Left colon (tissue), 2 donors: ENCODE measurements around the gene MTHFD1L. TPM values are rescaled to one million over a fixed set of nuclear protein-coding genes. Genes with fewer than 3 reads are reported as not detected.
"Not testable (repeated sequence)": the region's sequence is repeated elsewhere in the genome, so short reads cannot be mapped to it uniquely, and the experiment has no call there.

Experiments used
- ATAC-seq: fragments of 200-7000 bp; cut with Tn5 transposase; one replicate; pipeline ENCODE4 v1.9.1; 2020; ENCODE audit warnings: mild to moderate bottlenecking, moderate library complexity
- DNase-seq, 2 donors: peaks; one replicate each; pipeline ENCODE4 v3.0.0-alpha.2; 2020
- intact Hi-C, 2 donors: fragments of 100-400 bp; cut with DNase I in 1 of 2; cut with micrococcal nuclease in 1 of 2; formaldehyde crosslinking; loops; one replicate each; pipeline versions ENCODE4 v1.11.2 to v1.14.0; 2022; cut with DNase I, micrococcal nuclease
- total RNA-seq, 2 donors: library from RNA; stranded (reverse); fragmentation: NEBNext Ultra II Directional; extraction: Animal tissue kit (Norgen Biotek cat#: 25700); gene quantifications; one replicate each; pipeline ENCODE4 v1.2.1, GENCODE V29; 2021
- donor health status: DM: no; HTN: no; CAD: no.
- donor health status: DM: yes; HTN: yes; CAD: no.

MTHFD1L gene
- total RNA-seq, 2 donors from 2014 or later = 5.1 to 10.9 TPM

DNA sequence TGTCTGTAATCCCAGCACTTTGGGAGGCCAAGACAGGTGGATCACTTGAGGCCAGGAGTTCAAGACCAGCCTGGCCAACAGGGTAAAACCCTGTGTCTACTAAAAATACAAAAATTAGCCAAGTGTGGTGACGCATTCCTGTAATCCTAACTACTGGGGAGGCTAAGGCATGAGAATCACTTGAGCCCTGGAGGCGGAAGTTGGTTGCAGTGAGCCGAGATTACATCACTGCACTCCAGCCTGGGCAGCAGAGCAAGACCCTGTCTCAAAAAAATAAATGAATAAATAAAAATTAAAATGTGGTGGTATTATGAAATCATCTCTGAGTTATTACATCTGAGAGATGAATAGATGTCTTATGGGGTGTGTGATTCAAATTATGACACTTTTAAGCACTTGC lies 247.4 kb downstream of the MTHFD1L start:
- intact Hi-C loops, DNase-seq, ATAC-seq: not testable (repeated sequence)

DNA sequence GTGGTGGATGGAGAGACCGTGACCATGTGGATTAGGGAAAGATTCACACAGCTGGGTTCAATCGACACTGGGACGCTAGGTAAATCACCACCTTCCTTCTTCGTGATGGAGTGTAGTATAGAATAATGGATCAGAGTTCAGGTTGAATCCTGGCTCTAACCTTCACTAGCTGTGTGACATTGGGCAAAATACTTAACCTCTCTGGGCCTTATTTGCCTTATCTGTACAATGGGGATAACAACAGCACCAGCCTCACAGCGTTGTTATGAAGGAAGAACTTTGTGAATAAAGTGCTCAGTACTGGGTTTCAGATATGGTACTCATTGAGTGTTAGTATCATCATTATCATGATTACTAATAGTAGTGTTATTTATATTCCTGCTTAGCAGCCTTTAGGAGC lies 248.1 kb downstream of the MTHFD1L start:
- ATAC-seq (no peak), DNase-seq (no peak)
- intact Hi-C loops = no loop called here

DNA sequence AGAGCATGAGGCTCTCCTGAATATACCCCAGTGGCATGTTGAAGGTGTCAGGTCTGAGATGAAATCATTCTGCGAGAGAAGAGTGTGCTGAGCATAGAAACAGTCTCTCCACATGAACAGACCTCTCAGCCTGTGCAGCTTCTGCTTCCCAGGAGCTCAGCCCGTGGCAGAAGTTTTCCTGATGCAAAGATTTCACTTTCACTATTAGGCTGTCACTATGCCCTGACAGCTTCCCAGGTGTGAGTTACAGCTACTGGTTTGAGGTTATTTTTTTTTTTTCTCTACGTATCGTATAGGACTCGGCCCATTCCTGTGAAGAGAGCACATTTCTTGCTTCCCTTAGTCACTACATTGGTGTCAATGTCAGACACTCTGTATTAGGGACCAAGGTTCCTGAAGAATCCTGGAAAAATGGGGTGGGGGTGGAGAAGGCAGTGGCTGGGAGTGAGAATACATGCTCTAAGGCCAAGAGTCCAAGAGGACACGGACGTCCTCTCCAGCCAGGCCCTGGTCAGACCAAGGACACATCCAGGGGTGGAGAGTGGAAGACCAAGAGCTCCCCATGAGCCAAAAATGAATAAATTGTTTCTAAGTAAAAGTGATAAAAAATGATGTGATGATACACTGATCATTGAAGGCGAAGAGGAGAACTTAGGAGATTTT lies 253.1 kb downstream of the MTHFD1L start:
- DNase-seq (no peak), ATAC-seq (peak; percentile 76)
- intact Hi-C loops = no loop called here

DNA sequence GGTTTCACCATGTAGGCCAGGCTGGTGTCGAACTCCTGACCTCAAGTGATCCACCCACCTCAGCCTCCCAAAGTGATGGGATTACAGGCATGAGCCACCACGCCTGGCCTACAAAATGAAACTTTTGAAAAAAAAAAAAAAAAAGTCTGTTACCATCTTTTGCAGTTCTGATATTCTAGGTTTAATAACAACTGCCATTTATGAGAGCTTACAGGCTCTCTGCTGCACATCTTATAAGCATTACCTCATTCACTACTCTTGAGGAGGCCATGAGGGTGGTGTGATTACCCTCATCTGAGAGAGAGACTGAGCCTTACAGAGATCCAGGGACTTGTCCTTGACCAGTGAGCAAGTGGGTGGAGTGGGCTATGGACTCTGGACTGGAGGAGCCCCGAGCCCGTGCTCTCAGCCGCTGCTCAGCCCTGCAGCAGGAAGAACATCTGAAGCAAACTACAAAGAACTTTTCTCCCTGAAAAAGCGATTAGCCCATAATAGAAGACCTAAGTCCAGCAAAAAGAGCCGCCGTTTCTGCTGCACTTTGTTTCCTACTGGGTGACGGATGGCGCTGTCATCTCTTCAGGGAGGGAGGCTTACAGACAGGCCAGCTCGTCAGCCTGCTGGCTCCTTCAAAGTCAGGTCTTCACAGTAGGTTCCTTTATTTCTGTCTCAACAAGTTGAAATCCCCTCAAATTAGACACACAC lies 254.5 kb downstream of the MTHFD1L start:
- ATAC-seq = peak; percentile 87
- intact Hi-C loops = no loop called here
- no peak for DNase-seq

DNA sequence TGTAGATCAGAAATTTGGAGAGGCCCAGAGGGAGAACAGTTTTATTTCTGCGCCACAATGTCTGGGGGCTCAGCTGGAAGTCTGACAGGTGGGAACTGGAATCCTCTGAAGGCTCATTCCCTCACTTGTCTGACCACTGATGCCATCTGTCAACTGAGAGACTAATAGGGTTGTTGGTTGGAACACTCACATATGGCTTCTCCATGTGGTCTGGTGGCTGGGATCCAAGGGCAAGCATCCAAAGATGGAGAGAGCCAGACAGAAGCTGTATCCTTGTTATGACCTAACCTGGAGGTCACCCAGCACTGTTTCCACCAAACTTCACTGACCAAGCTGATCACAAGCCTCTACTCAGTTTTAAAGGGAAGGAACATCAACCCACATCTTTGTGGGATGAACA lies 256.4 kb downstream of the MTHFD1L start:
- ATAC-seq (no peak), DNase-seq (peak in 1 of 2 donors; percentile 18)
- intact Hi-C loops = no loop called here

DNA sequence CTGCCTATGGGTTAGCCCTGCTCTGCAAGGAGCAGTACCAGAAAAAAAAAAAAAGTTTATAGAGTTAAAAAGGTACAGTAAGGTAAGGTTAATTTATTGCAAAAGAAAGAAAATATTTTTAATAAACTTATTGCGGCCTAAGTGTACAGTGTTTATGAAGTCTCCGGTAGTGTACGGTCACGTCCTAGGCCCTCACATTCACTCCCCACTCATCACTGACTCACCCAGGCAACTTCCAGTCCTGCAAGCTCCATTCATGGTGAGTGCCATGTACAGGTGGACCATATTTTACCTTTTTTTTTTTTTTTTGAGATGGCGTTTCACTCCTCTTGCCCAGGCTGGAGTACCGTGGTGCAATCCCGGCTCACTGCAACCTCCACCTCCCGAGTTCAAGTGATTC lies 258.1 kb downstream of the MTHFD1L start:
- DNase-seq, ATAC-seq, intact Hi-C loops: not testable (repeated sequence)

DNA sequence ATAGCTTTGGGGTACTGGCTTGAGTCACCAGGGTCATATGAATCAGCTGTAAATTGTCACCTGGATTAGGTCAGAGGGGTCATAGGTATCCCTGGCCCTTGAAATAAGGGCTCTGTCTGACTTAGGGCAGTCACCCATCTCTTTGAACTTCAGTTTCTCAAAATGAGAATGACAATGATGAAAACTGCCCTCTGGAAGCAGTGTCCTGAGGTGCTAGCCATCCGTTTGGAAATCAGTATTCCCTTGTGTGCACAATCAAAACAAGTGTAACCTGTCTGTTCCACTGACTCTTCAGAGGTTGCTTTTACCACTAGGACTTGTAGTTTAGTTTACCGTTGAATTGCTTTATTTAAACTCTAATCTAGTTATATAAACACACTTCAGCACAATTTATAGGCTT lies 259.7 kb downstream of the MTHFD1L start:
- DNase-seq, ATAC-seq, intact Hi-C loops: not testable (repeated sequence)

DNA sequence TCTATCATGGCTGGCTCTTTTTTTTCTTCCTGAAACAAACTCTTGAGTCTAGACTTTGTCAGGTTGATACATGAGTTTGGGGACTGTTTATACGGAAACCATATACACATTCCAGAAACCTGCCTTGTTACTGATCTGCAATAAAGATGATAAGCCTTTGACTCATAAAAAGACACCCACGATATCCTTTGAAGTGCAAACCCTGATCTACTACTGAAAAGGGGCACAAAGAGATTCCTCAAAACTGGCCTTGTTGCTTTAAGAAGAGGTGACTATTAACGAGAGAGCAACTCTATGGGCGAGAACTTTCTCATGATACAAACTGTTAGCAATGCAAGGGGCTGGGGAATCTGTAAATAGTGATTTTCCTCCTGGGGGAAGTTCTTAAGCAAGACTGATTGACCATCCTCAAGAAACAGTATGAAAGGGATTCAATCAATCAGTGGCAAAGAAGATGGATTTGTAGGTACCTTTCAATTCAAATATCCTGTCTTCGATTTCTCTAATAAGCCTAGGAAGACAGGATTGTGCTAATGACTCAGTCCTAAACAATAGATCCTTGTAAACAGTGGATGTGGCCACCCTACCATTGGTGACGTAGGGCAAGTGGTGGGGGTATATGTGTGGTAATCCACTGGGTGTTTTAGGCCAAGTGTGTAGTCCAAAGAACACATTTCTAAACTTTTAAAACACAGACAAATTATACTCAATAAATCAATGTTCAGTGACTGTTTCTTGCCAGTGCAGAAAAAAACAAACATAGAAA lies 260.3 kb downstream of the MTHFD1L start:
- intact Hi-C loops, DNase-seq: not testable (repeated sequence)
- peak; percentile 72 for ATAC-seq

DNA sequence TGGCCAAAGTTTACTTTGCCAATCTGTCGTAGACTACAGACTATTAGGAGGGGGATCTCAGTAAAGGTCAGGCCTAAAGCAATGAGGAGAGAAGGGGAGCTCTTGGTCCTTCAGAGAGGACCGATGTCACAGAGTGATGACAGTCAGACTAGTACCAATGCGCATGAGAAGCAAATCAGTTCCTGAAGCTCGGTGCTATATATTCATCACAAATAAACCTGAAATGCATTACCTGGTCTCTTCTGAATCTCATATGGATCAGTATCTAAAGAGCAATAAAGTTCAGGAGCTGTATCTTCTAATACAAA lies 260.9 kb downstream of the MTHFD1L start:
- ATAC-seq = not testable (repeated sequence)

DNA sequence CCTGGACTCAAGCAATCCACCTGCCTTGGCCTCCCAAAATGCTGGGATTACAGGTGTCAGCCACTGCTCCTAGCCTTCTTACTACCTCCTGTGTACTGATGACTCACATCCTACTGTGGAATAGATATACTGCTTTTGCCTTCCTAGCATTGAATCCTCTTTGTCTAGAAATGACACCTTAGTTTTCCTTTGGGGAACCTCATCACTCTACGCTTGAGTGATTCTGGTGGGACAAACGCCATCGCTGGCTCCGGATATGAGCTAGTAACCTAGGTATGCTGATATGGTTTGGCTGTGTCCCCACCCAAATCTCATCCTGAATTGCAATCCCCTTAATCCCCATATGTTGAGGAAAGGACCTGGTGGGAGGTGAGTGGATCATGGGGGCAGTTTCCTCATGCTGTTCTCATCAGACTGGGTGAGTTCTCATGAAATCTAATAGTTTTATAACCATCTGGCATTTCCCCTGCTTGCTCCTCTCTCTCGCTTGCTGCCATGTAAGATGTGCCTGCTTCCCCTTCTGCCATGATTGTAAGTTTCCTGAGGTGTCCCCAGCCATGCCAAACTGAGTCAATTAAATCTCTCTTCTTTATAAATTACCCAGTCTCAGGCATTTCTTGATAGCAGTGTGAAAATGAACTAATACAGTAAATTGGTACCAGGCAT lies 261.8 kb downstream of the MTHFD1L start:
- DNase-seq, ATAC-seq, intact Hi-C loops: not testable (repeated sequence)

More for the DNA sequence above, 260.9 kb downstream of the MTHFD1L start:
- intact Hi-C loops, DNase-seq: not testable (repeated sequence)

DNA sequence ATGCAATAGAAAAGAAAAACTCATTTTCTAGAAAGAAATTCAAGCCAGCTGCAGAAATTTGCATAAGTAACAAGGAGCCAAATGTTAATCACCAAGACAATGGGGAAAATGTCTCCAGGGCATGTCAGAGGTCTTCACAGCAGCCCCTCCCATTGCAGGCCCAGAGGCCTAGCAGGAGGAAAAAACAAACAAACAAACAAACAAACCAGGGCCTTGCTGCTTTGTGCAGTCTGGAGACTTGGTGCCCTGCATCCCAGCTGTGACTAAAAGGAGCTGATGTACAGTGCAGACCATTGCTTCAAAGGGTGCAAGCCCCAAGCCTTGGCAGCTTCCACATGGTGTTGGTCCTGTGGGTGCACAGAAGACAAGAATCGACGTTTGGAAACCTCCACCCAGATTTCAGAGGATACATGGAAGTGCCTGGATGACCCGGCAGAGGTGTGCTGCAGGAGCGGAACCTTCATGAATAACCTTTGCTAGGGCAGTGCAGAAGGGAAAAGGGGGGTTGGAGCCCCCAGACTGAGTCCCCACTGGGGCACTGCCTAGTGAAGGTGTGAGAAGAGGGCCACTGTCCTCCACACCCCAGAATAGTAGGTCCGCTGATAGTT lies 263.4 kb downstream of the MTHFD1L start:
- DNase-seq (no peak), ATAC-seq (no peak)

DNA sequence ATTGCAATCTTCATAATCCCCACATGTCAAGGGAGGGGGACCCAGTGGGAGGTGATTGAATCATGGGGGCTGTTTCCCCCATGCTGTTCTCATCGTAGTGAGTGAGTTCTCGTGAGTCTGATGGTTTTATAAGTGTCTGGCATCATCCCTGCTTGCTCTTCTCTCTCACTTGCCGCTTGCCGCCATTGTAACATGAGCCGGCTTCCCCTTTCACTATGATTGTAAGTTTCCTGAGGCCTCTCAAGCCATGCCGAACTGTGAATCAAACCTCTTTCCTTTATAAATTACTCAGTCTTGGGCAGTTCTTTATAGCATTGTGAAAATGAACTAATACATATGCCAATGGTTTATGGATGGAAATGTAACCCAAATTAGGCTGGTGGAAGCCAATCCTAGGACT lies 264.8 kb downstream of the MTHFD1L start:
- DNase-seq (no peak), ATAC-seq (no peak)
- intact Hi-C loops = loop anchor here in 1 of 2 donors (10.0 kb wide), 1 partner anchor 84 kb away; no protein-coding TSS in a partner anchor

More for the DNA sequence above, 263.4 kb downstream of the MTHFD1L start:
- intact Hi-C loops = no loop called here

DNA sequence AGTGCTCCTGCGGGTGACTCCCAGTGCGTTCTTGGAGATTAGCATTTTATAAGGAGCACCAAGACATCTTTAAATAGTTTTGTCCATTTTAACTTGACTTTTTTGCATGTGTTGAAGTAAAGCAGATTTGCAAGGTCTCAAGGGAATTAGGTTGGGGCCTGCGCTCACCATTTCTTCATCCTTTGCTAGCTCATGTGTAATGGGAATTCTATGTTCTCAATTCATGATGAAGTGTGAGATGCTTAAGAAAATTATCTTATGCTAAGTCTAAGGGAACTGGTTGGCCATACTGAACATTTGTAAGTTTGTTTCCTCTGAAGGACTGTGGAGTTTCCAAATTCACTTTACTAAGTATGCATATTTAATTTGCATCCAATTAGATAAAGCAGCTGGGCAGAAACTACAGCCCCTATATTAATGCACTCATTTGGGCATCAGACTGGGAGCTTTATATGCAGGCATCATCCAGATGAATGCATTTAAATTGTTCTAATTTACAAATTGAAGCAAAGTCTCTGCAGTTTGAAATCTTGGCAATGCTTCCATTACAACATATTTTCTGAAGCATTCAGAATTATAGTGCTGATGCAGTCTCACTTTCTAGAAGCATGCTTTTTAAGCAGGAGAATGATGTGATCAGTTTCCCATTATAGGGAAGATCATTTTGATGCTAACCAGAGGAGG lies 266.0 kb downstream of the MTHFD1L start:
- no peak for DNase-seq
- no peak for ATAC-seq
- intact Hi-C loops = loop anchor here in 1 of 2 donors (10.0 kb wide), 1 partner anchor 83 kb away; no protein-coding TSS in a partner anchor

DNA sequence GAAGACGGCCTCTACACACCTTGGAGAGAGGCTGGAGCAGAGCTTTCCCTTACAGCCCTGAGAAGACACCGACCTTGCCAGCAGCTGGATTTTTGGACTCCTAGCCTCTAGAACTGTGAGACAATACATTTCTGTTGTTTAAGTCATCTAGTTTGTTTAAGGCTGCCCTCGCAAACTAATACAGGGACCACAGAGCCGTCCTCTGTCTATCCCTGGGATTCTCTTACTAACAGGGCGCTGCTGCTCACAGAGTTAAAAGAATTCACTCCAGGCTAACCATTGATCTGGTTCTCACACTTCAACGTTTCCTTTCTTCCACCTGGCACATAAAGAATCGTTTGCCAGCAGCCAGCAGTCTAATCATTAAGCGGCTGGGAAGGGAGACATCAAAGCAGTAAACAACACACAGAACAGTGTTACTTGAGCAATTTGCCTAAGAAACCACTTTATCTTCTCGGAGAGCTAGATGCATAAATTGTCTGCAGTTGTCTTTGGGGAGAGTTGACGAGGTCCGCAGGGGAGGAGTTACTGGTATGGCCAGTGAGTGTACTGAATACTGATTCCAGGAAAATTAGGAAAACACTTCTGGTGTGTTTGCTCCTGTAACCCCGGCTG lies 270.7 kb downstream of the MTHFD1L start:
- intact Hi-C loops = loop anchor here in 1 of 2 donors (10.0 kb wide), 1 partner anchor 79 kb away; no protein-coding TSS in a partner anchor

DNA sequence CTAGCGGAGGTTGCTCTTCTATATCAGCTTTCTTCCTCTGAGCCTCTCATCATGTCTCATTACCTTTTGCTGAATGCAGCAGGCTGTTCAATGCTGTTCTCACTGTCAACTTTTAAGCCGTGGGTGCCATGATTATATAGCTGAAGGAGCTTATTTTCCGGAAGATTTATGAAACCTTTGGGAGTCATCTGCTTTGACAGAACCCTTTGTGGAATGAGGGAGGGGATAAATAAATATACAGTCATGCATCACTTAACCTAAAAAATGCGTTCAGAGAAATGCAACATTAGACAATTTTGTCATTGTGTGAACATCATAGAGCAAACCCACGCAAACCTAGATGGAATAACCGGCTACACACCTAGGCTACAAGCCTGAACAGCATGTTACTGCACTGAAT lies 272.0 kb downstream of the MTHFD1L start:
- DNase-seq (no peak), ATAC-seq (no peak)
- intact Hi-C loops = loop anchor here in 1 of 2 donors (10.0 kb wide), 1 partner anchor 77 kb away; no protein-coding TSS in a partner anchor

More for the DNA sequence above, 270.7 kb downstream of the MTHFD1L start:
- ATAC-seq = no peak
- DNase-seq = no peak

DNA sequence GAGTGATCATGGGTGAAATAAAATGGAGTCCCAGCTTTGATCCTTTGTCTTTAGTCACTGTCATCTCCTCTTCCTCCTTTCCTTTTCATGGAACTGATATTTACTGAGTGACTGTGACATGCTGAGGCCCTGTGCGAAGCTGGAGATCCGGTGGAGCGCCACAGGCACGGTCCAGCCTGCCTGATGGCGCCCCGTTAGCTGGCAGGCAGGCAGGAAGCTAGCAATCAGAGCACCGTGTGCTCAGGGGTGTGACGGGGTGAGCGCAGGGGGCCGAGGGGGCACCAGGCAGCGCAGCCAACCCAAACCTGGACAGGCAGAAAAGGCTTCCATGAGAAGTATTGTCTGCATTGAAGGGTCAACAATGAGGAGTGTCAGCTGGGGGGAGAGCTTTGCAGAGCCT lies 274.0 kb downstream of the MTHFD1L start:
- DNase-seq = no peak
- no peak for ATAC-seq
- intact Hi-C loops = loop anchor here in 1 of 2 donors (10.0 kb wide), 1 partner anchor 75 kb away; no protein-coding TSS in a partner anchor

DNA sequence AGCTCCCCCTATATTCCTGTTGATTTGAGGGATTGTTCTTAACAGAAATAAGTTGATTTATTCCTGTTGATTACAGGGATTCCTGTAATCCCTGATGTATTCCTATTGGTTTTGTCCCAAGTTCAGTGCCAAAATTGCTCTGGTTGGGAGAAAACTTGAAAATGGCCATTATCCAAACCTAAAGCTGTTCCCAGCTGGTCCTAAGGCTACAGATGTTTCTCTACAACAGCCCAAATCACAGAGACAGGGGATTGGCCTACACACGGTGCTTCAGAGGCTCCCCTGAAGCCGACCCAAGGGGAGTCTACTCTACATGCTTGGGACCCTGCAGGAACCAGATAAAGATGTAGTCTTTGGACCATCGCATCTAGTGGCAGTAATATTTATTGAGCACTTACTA lies 275.3 kb downstream of the MTHFD1L start:
- intact Hi-C loops = no loop called here
- DNase-seq (no peak), ATAC-seq (no peak)
